ENCODE data around the gene RGMB.
A peak's percentile ranks its signal among the peaks of the same experiment; 100 is the strongest.

RGMB gene

DNA sequence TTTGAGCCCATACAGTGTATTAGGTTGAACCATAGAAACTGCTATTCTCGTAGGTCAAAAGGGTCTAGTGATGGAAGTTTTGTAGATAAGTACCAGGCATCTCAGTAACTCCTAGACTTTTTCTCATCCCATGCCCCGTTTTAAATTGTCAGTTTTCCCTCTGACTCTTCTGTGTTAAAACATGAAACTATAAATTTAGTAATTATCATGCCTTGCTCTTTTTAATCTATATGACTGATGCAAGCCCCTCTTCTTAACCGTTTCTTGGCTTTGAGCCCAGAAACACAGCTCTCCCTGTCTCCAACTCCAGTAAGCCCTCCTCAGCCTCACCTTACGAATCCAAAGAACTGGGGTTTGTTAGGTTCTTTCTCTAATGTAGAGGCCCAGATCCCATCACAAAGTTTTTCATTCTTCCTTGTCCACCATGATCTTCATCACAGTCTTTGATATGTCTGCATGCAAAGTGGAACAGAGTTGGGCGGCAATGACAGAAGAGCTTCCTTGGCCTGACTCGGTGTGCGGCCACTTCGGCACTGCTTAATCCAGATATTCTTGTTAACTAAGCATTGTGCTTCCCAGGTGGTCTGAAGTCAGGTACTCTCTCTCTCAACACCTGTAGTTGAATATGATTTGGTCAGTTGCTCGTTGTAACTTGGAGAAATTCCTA lies 21.1 kb downstream of the RGMB start:
- Histone ChIP-seq H3K9ac (ENCODE audit: low read length) (no peak overlapping the region), H3K4me1 (ENCODE audit: control insufficient read depth, insufficient read depth, low read length) (peaks cover 2% of the 10 kb centered on the region), H3K27me3 (ENCODE audit: control insufficient read depth, insufficient read depth, low read length) (no peaks in the 10 kb centered on the region), H3K36me3 (ENCODE audit: control insufficient read depth, insufficient read depth, low read length) (peaks cover 6% of the 10 kb centered on the region), H3K27ac (ENCODE audit: low read depth, low read length) (no peak overlapping the region), H3K4me3 (ENCODE audit: low read length) (no peak overlapping the region)

DNA sequence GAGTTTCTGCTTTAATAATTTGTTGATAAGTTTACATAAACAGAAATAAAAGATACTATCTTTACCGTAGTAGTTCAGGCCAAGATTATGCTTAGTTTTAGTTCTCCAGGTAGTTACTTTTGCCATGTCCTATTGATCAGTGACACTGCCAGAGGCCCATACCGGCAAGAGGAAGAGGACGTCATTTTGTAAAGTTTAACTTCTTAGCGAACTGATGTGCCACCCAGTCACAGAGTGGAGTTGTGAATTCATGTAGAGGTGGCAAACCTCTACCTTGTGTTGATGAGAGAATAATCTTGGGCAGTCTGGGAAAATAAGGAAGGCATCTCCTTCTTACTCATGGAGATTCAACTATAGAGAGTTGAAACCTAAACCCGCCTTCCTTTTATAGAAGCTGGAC lies 21.8 kb downstream of the RGMB start:
- Histone ChIP-seq H3K36me3 (ENCODE audit: control insufficient read depth, insufficient read depth, low read length) (peaks cover 6% of the 10 kb centered on the region), H3K9ac (ENCODE audit: low read length) (no peak overlapping the region), H3K27me3 (ENCODE audit: control insufficient read depth, insufficient read depth, low read length) (no peaks in the 10 kb centered on the region), H3K4me1 (ENCODE audit: control insufficient read depth, insufficient read depth, low read length) (peaks cover 2% of the 10 kb centered on the region), H3K27ac (ENCODE audit: low read depth, low read length) (no peak overlapping the region), H3K4me3 (ENCODE audit: low read length) (no peak overlapping the region)

DNA sequence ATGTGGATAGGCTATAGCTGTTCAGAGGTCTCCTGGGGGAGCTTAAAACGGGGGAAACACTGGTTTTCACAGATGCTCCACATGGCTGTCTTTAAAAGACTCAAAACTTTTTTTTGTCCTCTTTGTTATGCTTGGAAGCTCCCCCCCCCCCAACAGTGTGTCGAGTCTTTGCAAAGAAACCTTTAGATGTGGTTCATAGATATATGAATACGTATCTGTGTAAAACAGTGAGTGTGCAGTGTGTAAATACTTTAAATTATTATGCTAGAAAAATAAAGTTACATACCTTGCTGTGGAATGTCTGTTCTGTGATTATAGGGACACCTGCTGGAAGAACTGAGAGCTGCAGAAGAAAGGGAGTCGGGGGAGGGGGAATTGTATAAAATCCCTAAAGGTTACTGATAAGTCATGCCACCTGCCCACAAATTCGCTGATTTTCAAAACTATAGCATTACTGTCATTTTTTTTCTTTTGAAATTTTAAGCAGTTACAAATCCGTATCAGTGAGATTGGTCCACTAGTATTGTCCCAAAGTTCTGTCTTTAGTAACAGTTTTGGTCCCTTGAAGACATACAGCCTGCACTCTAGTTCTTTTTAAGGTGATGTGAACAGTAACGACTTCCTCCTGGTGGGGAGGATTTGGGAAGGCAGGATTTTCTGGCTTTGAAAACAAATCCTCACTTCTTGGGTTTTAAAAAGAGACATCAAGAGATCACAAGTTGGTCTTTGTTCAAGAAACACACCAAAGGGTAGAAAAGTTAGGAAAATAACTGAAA lies 22.9 kb downstream of the RGMB start:
- Histone ChIP-seq H3K27ac (ENCODE audit: low read depth, low read length) (peak overlapping the region; percentile 14), H3K27me3 (ENCODE audit: control insufficient read depth, insufficient read depth, low read length) (no peaks in the 10 kb centered on the region), H3K4me3 (ENCODE audit: low read length) (no peak overlapping the region), H3K9ac (ENCODE audit: low read length) (no peak overlapping the region), H3K36me3 (ENCODE audit: control insufficient read depth, insufficient read depth, low read length) (peaks cover 6% of the 10 kb centered on the region), H3K4me1 (ENCODE audit: control insufficient read depth, insufficient read depth, low read length) (peaks cover 2% of the 10 kb centered on the region)

DNA sequence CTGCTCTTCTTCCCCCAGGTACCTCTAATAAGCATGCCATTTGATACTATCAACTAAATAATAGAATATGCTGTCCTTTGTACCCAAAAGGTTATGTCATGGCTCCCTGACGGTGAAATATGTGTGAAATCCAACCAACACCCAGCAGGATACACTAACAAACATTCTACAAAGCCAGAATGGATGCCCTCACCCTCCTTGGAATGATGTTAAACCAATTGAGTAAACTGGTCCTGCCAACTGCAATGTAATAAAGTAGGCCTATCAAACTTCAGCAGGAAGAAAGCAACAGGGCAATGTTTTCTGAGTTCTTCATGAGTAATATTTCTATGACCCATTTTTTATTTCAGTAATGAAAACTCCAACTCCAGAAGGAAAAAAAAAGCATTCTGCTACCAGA lies 24.9 kb downstream of the RGMB start:
- no peak overlapping the region for H3K9ac ChIP-seq (ENCODE audit: low read length)
- H3K4me1 ChIP-seq (ENCODE audit: control insufficient read depth, insufficient read depth, low read length): peaks cover 2% of the 10 kb centered on the region
- H3K36me3 ChIP-seq (ENCODE audit: control insufficient read depth, insufficient read depth, low read length): peaks cover 3% of the 10 kb centered on the region
- H3K4me3 ChIP-seq (ENCODE audit: low read length): no peak overlapping the region
- no peak overlapping the region for H3K27ac ChIP-seq (ENCODE audit: low read depth, low read length)
- no peaks in the 10 kb centered on the region for H3K27me3 ChIP-seq (ENCODE audit: control insufficient read depth, insufficient read depth, low read length)

DNA sequence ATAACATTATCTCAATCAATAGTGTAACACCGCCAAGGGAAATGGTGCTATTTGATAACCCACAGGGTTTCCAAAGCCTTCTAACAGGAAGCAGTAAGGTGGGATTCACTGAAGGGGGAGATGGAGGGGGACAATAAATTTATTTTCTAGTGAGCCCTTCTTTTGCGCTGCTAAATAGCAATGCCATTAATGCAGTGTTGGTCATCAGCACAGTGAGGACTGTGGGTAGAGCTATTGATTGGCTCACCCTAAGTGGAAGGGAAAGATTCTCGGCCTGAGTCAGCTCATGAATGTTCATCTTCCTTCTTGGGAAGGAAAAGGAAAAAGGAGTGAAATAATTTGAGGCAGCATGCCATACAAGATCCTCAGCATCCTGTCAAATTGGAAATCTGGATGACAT lies 25.4 kb downstream of the RGMB start:
- peaks cover 2% of the 10 kb centered on the region for H3K36me3 ChIP-seq (ENCODE audit: control insufficient read depth, insufficient read depth, low read length)
- no peak overlapping the region for H3K4me3 ChIP-seq (ENCODE audit: low read length)
- no peaks in the 10 kb centered on the region for H3K27me3 ChIP-seq (ENCODE audit: control insufficient read depth, insufficient read depth, low read length)
- H3K4me1 ChIP-seq (ENCODE audit: control insufficient read depth, insufficient read depth, low read length): peaks cover 2% of the 10 kb centered on the region
- no peak overlapping the region for H3K9ac ChIP-seq (ENCODE audit: low read length)
- no peak overlapping the region for H3K27ac ChIP-seq (ENCODE audit: low read depth, low read length)

DNA sequence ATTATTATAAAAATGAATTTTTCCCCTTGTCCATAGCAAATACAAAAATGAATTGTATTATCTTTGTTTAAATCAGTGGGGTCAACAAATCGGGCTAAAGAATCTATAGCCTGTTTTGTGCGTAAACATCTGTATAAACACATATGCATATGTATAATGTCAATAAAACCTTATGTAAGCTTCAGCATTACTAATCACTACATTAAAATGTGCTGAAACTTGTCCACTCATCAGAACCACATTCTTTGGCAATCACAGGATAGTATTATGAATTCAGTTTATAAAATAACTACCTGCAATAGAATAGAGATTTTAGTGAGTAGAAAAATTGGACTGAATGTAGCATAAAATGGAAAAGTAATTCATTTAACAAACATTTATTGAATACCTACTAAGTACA lies 30.6 kb downstream of the RGMB start:
- Histone ChIP-seq H3K36me3 (ENCODE audit: control insufficient read depth, insufficient read depth, low read length) (no peaks in the 10 kb centered on the region), H3K4me3 (ENCODE audit: low read length) (no peak overlapping the region), H3K27ac (ENCODE audit: low read depth, low read length) (no peak overlapping the region), H3K27me3 (ENCODE audit: control insufficient read depth, insufficient read depth, low read length) (no peaks in the 10 kb centered on the region), H3K4me1 (ENCODE audit: control insufficient read depth, insufficient read depth, low read length) (no peaks in the 10 kb centered on the region), H3K9ac (ENCODE audit: low read length) (no peak overlapping the region)

DNA sequence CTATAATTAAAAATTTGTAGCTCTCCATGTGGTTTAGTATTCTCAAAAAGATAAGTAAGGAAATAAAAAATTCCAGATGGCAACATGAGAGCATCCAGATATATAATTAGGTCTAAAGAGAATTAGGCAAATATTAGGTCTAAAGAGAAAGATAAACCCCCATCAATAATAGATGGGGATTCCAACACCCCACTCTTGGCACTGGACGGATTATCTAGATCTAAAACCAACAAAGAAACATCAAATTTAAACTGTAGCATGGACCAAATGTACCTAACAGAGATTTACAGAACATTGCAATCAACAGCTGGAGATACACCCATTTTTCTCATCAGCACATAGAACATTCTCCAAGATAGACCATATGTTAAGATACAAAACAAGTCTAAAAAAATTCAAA lies 31.6 kb downstream of the RGMB start:
- H3K36me3 ChIP-seq (ENCODE audit: control insufficient read depth, insufficient read depth, low read length): no peaks in the 10 kb centered on the region
- no peak overlapping the region for H3K9ac ChIP-seq (ENCODE audit: low read length)
- no peaks in the 10 kb centered on the region for H3K27me3 ChIP-seq (ENCODE audit: control insufficient read depth, insufficient read depth, low read length)
- no peak overlapping the region for H3K27ac ChIP-seq (ENCODE audit: low read depth, low read length)
- no peaks in the 10 kb centered on the region for H3K4me1 ChIP-seq (ENCODE audit: control insufficient read depth, insufficient read depth, low read length)
- no peak overlapping the region for H3K4me3 ChIP-seq (ENCODE audit: low read length)

DNA sequence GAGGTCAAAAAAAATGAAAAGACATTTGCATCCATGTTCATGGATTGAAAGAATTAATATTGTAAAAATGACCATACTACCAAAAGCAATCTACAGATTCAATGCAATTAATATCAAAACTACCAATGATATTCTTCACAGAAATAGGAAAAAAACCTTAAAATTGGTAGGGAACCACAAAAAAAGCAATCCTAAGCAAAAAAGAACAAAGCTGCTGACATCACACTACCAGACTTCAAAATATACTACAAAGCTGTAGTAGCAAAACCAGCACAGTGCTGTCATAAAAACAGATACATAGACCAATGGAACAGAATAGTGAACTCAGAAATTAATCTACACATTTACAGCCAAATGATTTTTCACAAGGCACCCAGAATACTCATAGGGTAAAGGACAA lies 34.3 kb downstream of the RGMB start:
- Histone ChIP-seq H3K4me1 (ENCODE audit: control insufficient read depth, insufficient read depth, low read length) (no peaks in the 10 kb centered on the region), H3K27me3 (ENCODE audit: control insufficient read depth, insufficient read depth, low read length) (no peaks in the 10 kb centered on the region), H3K4me3 (ENCODE audit: low read length) (no peak overlapping the region), H3K36me3 (ENCODE audit: control insufficient read depth, insufficient read depth, low read length) (no peaks in the 10 kb centered on the region), H3K27ac (ENCODE audit: low read depth, low read length) (no peak overlapping the region), H3K9ac (ENCODE audit: low read length) (no peak overlapping the region)

DNA sequence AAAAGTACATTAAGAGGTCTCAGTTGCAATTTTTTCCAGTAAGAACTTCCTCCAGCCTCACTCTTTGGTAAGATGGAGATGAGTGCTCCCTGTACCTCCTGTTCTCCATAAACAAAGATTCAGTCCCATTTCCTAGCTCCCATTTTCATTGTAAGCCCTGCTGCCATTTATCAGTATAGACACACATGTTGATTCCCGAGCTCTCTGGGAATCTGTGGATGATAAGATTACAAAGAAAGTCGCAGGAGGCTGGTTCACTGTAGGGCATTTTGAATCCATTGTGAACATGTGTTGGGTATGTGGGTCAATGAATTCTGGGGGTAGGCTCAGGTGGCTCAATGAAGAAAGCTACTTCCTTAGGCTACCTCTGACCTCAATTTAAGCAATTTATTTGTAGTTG lies 36.7 kb downstream of the RGMB start:
- H3K36me3 ChIP-seq (ENCODE audit: control insufficient read depth, insufficient read depth, low read length): no peaks in the 10 kb centered on the region
- H3K4me3 ChIP-seq (ENCODE audit: low read length): no peak overlapping the region
- H3K4me1 ChIP-seq (ENCODE audit: control insufficient read depth, insufficient read depth, low read length): no peaks in the 10 kb centered on the region
- H3K27ac ChIP-seq (ENCODE audit: low read depth, low read length): no peak overlapping the region
- H3K27me3 ChIP-seq (ENCODE audit: control insufficient read depth, insufficient read depth, low read length): no peaks in the 10 kb centered on the region
- H3K9ac ChIP-seq (ENCODE audit: low read length): no peak overlapping the region

DNA sequence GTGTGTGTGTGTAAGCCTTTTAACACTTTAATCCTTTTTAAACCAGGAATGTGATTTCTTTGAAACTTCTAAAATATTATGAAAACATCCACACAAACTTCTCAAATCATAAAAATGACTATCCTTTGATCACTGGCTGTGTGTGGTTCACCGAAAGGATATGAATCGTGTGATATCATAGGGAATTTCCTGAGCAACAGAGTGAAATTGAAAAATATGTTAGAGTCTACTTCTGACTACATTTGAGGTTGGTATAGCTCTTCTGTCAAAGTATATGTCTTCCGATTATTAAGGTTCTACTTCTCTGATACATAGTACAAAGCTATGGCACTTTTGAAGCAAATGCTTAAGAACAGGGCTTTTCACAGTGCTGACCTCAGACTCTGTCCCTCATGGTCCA lies 40.3 kb downstream of the RGMB start:
- H3K27ac ChIP-seq (ENCODE audit: low read depth, low read length): no peak overlapping the region
- no peaks in the 10 kb centered on the region for H3K4me1 ChIP-seq (ENCODE audit: control insufficient read depth, insufficient read depth, low read length)
- no peaks in the 10 kb centered on the region for H3K27me3 ChIP-seq (ENCODE audit: control insufficient read depth, insufficient read depth, low read length)
- H3K9ac ChIP-seq (ENCODE audit: low read length): no peak overlapping the region
- H3K4me3 ChIP-seq (ENCODE audit: low read length): no peak overlapping the region
- no peaks in the 10 kb centered on the region for H3K36me3 ChIP-seq (ENCODE audit: control insufficient read depth, insufficient read depth, low read length)

DNA sequence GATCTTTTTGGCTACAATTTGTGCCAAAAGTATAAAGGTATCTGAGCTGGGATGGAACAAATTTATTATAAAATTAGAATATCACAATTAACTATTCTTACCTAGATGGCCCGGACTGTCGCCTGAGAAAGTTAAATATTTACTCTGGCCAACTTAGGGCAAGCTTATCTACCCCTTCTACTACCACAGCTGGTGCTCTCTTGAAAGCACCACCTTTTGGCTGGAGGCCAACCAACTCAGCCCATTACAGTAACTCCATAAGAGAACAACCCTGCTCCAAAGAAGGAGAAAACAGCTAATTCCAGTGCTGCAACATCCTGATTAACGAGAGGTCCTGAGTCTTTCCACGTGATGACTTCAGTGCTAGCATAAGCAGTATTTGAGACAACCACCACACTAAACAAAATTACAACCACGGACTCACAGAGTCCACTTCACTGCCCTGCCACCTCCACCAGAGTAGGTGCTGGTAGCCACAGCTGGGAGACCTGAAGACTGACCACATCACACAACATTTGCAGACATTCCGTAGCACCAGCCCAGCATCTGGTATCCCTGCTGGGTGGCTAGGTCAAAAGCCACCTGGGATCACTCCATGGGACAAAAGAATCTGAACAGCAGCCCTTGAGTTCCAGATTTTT lies 43.2 kb downstream of the RGMB start:
- Histone ChIP-seq H3K27ac (ENCODE audit: low read depth, low read length) (no peak overlapping the region), H3K27me3 (ENCODE audit: control insufficient read depth, insufficient read depth, low read length) (no peaks in the 10 kb centered on the region), H3K9ac (ENCODE audit: low read length) (no peak overlapping the region), H3K4me3 (ENCODE audit: low read length) (no peak overlapping the region), H3K4me1 (ENCODE audit: control insufficient read depth, insufficient read depth, low read length) (no peaks in the 10 kb centered on the region), H3K36me3 (ENCODE audit: control insufficient read depth, insufficient read depth, low read length) (no peaks in the 10 kb centered on the region)

DNA sequence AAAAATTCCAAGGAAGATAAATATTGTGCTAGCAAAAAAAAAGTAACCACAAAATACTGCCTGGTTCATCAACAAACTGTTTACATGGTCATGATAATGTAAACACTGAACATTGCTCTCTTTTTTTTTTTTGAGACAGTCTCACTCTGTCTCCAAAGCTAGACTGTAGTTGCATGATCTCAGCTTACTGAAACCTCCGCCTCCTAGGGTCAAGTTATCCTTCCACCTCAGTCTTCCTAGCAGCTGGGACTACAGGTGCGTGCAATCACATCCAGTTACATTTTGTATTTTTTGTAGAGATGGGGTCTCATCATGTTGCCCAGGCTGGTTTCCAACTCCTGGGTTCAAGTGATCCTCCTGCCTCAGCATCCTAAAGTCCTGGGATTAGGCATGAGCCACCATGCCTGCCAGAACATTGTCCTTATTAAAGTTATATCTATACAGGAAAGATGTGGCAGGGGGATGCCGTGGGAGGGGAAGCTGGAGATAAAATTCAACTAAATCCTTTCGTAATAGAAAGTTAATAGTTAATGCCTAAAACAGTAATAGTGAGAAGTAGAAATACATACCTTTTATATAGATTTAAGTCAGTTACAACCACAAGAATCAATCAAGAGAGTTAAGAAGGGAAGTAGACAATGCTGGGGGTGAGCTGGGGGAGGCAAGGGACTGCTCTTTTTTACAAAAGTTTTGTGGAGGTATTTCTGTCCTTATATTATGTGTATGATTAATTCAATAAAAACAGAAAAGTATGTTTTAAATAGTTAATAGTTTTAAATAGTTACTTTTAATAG lies 52.3 kb downstream of the RGMB start:
- H3K9ac ChIP-seq (ENCODE audit: low read length): no peak overlapping the region
- no peak overlapping the region for H3K4me3 ChIP-seq (ENCODE audit: low read length)
- no peak overlapping the region for H3K27ac ChIP-seq (ENCODE audit: low read depth, low read length)
- no peaks in the 10 kb centered on the region for H3K27me3 ChIP-seq (ENCODE audit: control insufficient read depth, insufficient read depth, low read length)
- H3K36me3 ChIP-seq (ENCODE audit: control insufficient read depth, insufficient read depth, low read length): no peaks in the 10 kb centered on the region
- H3K4me1 ChIP-seq (ENCODE audit: control insufficient read depth, insufficient read depth, low read length): no peaks in the 10 kb centered on the region

Measured in rectal smooth muscle tissue (tissue), 1 donor.